ENCODE data around the gene SLC7A14. TPM values are rescaled to one million over a fixed set of nuclear protein-coding genes. Genes with fewer than 3 reads are reported as not detected.

SLC7A14 gene
- total and polyA plus RNA-seq, 10 of the 15 experiments (the other 5 are each of a cell fraction or from before 2014, with no cell fraction given): not detected

DNA sequence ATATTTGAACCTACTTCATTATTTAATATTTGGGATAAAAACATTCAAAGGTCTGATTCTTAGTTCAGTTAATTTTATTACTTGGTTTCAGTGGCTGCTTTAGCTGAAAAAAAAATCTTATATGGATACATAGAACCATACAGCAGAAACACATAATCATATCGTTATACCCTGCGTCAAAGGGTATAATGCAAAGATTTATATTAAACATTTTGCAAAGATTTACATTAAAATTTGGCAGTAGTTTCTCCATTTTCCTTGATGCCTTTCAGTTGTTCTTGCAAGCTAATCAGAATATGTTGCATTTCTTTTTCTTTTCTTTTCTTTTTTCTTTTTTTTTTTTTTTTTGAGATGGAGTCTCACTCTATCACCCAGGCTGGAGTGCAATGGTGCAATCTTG is 135.8 kb downstream of the SLC7A14 start:
- no peaks in the 10 kb centered on the region for H3K4me1 ChIP-seq (ENCODE audit: control insufficient read depth, insufficient read depth, low read length)
- ChIA-PET CTCF (interaction anchor here (1.3 to 1.6 kb wide), 2 partner anchors 36 to 39 kb away, joined by 3 read pairs; no protein-coding TSS in a partner anchor), SMC1A (ENCODE audit: uncharacterized antibody, unreplicated experiment) (interaction anchor here (0.8 to 0.9 kb wide), 2 partner anchors 15 to 139 kb away, joined by 3 read pairs; no protein-coding TSS in a partner anchor), POLR2A (no interaction called here), RAD21 (ENCODE audit: unreplicated experiment) (interaction anchor here (0.6 kb wide), 1 partner anchor 148 kb away, joined by 3 read pairs; no protein-coding TSS in a partner anchor)
- intact Hi-C loops (cut with micrococcal nuclease; ENCODE audit: unreplicated experiment): no loop called here
- DNase-seq (ENCODE audit: low read depth, low spot score) (no peak), FAIRE-seq (no peak), ATAC-seq (no peak)
- H3K9me3 ChIP-seq (replicated peaks; ENCODE audit: control insufficient read depth, insufficient read depth, low read length): no peaks in the 10 kb centered on the region
- H4K20me1 ChIP-seq (ENCODE audit: control insufficient read depth, insufficient read depth): no peaks in the 10 kb centered on the region
- no peak overlapping the region for H3K4me3 ChIP-seq
- H3K36me3 ChIP-seq (ENCODE audit: control insufficient read depth in 2 of 2, insufficient read depth in 2 of 2, low read length in 1 of 2): no peaks in the 10 kb centered on the region
- H3K4me2 ChIP-seq (ENCODE audit: control insufficient read depth, insufficient read depth): no peak overlapping the region
- no TSS peak for BruUV-seq (replicated peaks)
- WGBS (ENCODE audit: insufficient coverage, insufficient replicate concordance, low lambda C conversion rate, missing lambda C conversion rate): 75% methylated on average over 2 of the region's 2 CpGs
- no peaks in the 10 kb centered on the region for H3K79me2 ChIP-seq (ENCODE audit: control insufficient read depth, insufficient read depth, low read length)
- peaks cover 0 to 2% of the 10 kb centered on the region in 2 experiments; a peak in 1 of 4 replicates for H3K27me3 ChIP-seq (replicated peaks in 1 of 2; ENCODE audit: control insufficient read depth in 2 of 2, insufficient read depth in 2 of 2, low read length in 1 of 2)
- no peak overlapping the region for H3K9ac ChIP-seq (ENCODE audit: control insufficient read depth, insufficient read depth, low read length)
- H2AFZ ChIP-seq (ENCODE audit: control insufficient read depth, low read depth, low read length): no peak overlapping the region
- H3K27ac ChIP-seq (ENCODE audit: control insufficient read depth, insufficient read depth): no peak overlapping the region
- in situ Hi-C loops (cut with MboI): no loop called here
- no peak for TF ChIP-seq BHLHE40 (IDR thresholded peaks at IDR 0.05; ENCODE audit: borderline replicate concordance in 1 of 2, low read depth in 2 of 2, low read length in 1 of 2)
- no peak for TF ChIP-seq ZNF384 (IDR thresholded peaks at IDR 0.05; ENCODE audit: borderline replicate concordance, low read depth, low read length)
- no peak for TF ChIP-seq SP1 (IDR thresholded peaks at IDR 0.05; ENCODE audit: low read depth, low read length)
- no peak for TF ChIP-seq ETV6 (conservative IDR thresholded peaks at IDR 0.05 in 1 of 2, IDR thresholded peaks at IDR 0.05 in 1 of 2; ENCODE audit: borderline replicate concordance in 1 of 2, low read depth in 1 of 2)
- TF ChIP-seq MEF2B (IDR thresholded peaks at IDR 0.05; ENCODE audit: partially characterized antibody, poor library complexity, severe bottlenecking): no peak
- no peak for TF ChIP-seq MEF2A (IDR thresholded peaks at IDR 0.05; ENCODE audit: insufficient read depth, low read depth, low read length)
- TF ChIP-seq ZNF24 (IDR thresholded peaks at IDR 0.05): no peak
- TF ChIP-seq, protein P1, sequence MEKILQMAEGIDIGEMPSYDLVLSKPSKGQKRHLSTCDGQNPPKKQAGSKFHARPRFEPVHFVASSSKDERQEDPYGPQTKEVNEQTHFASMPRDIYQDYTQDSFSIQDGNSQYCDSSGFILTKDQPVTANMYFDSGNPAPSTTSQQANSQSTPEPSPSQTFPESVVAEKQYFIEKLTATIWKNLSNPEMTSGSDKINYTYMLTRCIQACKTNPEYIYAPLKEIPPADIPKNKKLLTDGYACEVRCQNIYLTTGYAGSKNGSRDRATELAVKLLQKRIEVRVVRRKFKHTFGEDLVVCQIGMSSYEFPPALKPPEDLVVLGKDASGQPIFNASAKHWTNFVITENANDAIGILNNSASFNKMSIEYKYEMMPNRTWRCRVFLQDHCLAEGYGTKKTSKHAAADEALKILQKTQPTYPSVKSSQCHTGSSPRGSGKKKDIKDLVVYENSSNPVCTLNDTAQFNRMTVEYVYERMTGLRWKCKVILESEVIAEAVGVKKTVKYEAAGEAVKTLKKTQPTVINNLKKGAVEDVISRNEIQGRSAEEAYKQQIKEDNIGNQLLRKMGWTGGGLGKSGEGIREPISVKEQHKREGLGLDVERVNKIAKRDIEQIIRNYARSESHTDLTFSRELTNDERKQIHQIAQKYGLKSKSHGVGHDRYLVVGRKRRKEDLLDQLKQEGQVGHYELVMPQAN (conservative IDR thresholded peaks at IDR 0.05): no peak
- TF ChIP-seq, protein P2, sequence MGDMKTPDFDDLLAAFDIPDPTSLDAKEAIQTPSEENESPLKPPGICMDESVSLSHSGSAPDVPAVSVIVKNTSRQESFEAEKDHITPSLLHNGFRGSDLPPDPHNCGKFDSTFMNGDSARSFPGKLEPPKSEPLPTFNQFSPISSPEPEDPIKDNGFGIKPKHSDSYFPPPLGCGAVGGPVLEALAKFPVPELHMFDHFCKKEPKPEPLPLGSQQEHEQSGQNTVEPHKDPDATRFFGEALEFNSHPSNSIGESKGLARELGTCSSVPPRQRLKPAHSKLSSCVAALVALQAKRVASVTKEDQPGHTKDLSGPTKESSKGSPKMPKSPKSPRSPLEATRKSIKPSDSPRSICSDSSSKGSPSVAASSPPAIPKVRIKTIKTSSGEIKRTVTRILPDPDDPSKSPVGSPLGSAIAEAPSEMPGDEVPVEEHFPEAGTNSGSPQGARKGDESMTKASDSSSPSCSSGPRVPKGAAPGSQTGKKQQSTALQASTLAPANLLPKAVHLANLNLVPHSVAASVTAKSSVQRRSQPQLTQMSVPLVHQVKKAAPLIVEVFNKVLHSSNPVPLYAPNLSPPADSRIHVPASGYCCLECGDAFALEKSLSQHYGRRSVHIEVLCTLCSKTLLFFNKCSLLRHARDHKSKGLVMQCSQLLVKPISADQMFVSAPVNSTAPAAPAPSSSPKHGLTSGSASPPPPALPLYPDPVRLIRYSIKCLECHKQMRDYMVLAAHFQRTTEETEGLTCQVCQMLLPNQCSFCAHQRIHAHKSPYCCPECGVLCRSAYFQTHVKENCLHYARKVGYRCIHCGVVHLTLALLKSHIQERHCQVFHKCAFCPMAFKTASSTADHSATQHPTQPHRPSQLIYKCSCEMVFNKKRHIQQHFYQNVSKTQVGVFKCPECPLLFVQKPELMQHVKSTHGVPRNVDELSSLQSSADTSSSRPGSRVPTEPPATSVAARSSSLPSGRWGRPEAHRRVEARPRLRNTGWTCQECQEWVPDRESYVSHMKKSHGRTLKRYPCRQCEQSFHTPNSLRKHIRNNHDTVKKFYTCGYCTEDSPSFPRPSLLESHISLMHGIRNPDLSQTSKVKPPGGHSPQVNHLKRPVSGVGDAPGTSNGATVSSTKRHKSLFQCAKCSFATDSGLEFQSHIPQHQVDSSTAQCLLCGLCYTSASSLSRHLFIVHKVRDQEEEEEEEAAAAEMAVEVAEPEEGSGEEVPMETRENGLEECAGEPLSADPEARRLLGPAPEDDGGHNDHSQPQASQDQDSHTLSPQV (IDR thresholded peaks at IDR 0.05): no peak
- TF ChIP-seq POLR2AphosphoS2 (IDR thresholded peaks at IDR 0.05; ENCODE audit: low read depth, low read length): no peak
- TF ChIP-seq KAT2A (conservative IDR thresholded peaks at IDR 0.05; ENCODE audit: control insufficient read depth, low read depth, low read length): no peak
- TF ChIP-seq IKZF1 (conservative IDR thresholded peaks at IDR 0.05): no peak
- TF ChIP-seq NFYB (IDR thresholded peaks at IDR 0.05; ENCODE audit: insufficient read depth, low read depth, low read length): no peak
- no peak for TF ChIP-seq DPF2 (IDR thresholded peaks at IDR 0.05)
- TF ChIP-seq EZH2 (IDR thresholded peaks at IDR 0.05; ENCODE audit: borderline replicate concordance, control insufficient read depth, low read depth, low read length): no peak
- TF ChIP-seq CREB1 (IDR thresholded peaks at IDR 0.05; ENCODE audit: low read depth): no peak
- TF ChIP-seq EED (IDR thresholded peaks at IDR 0.05; ENCODE audit: low read depth): no peak
- no peak for TF ChIP-seq CREM (IDR thresholded peaks at IDR 0.05; ENCODE audit: low read depth)
